Renal pelvis (tissue), 4 donors: ENCODE data around the gene PYY. TPM values are rescaled to one million over a fixed set of nuclear protein-coding genes. Genes with fewer than 3 reads are reported as not detected.
"Not testable (repeated sequence)": the region's sequence is repeated elsewhere in the genome, so short reads cannot be mapped to it uniquely, and the experiment has no call there.

ENCODE experiments used
- DNase-seq: peaks from one replicate; pipeline ENCODE4 v3.0.0-alpha.2; 2013
- polyA plus RNA-seq, 3 donors: library from polyadenylated mRNA; unstranded; fragments of 120-200 nt; gene quantifications; one replicate each; pipeline ENCODE4 v1.2.1, GENCODE V29; 2013; ENCODE audit not compliant: insufficient read length in 3 of 3

The PYY gene
- polyA plus RNA-seq, 3 donors, result 0.19 to 0.45 (median 0.30) TPM

- no peak for DNase-seq
Measured at GRCh38 chr17:43979671-43980070, 25.9 kb upstream of the PYY start.

GRCh38 chr17:43979011-43979410 is 25.3 kb upstream of the PYY start:
- DNase-seq, result no peak

GRCh38 chr17:43978078-43978477 is 24.3 kb upstream of the PYY start:
- DNase-seq, result no peak

- DNase-seq, result no peak
Measured at GRCh38 chr17:43976963-43977837, 23.5 kb upstream of the PYY start.

GRCh38 chr17:43975898-43976297 is 22.2 kb upstream of the PYY start:
- no peak for DNase-seq

GRCh38 chr17:43974382-43975266 is 20.9 kb upstream of the PYY start:
- no peak for DNase-seq

GRCh38 chr17:43972444-43973212 is 18.9 kb upstream of the PYY start:
- not testable (repeated sequence) for DNase-seq

- DNase-seq, result not testable (repeated sequence)
Measured at GRCh38 chr17:43971436-43971835, 17.7 kb upstream of the PYY start.

- DNase-seq, result no peak
Measured at GRCh38 chr17:43970366-43970765, 16.6 kb upstream of the PYY start.

GRCh38 chr17:43967251-43967875 is 13.6 kb upstream of the PYY start:
- no peak for DNase-seq

GRCh38 chr17:43966276-43966675 is 12.5 kb upstream of the PYY start:
- no peak for DNase-seq

- no peak for DNase-seq
Measured at GRCh38 chr17:43962479-43962878, 8.7 kb upstream of the PYY start.

GRCh38 chr17:43961954-43962353 is 8.2 kb upstream of the PYY start:
- no peak for DNase-seq

- DNase-seq, result not testable (repeated sequence)
Measured at GRCh38 chr17:43961292-43961691, 7.6 kb upstream of the PYY start.

- DNase-seq, result no peak
Measured at GRCh38 chr17:43958748-43959352, 5.1 kb upstream of the PYY start.

GRCh38 chr17:43956222-43956621 is 2.5 kb upstream of the PYY start:
- DNase-seq, result no peak

- DNase-seq, result no peak
Measured at GRCh38 chr17:43952724-43953666, 745 bp downstream of the PYY start.

- DNase-seq, result no peak
Measured at GRCh38 chr17:43952351-43952723, 1.4 kb downstream of the PYY start.

- no peak for DNase-seq
Measured at GRCh38 chr17:43951750-43952149, 2.0 kb downstream of the PYY start.

GRCh38 chr17:43950554-43950953 is 3.2 kb downstream of the PYY start:
- DNase-seq, result no peak
